KMS-11 (cell line): Measurements from ENCODE around the gene WDR88.

Experiments
- H2AFZ ChIP-seq: fragments of 200-600 bp; sonication (generic); 2 replicates; pipeline ENCODE4 v1.6.1; 2016; ENCODE audit warnings: antibody characterized with exemption, mixed run types, low read depth
- H3K27ac ChIP-seq: fragments of 200-600 bp; sonication (generic); 2 replicates; pipeline ENCODE4 v1.6.1; 2016; ENCODE audit warnings: mild to moderate bottlenecking, mixed run types
- H3K27me3 ChIP-seq: fragments of 200-600 bp; sonication (generic); 2 replicates; pipeline ENCODE4 v1.6.1; 2017; ENCODE audit warnings: mild to moderate bottlenecking, low read depth, mixed run types, moderate library complexity; ENCODE audit not compliant: insufficient read depth
- H3K36me3 ChIP-seq: fragments of 200-600 bp; sonication (generic); 2 replicates; pipeline ENCODE4 v1.6.1; 2017; ENCODE audit warnings: mild to moderate bottlenecking, mixed run types; ENCODE audit not compliant: insufficient read depth
- H3K4me1 ChIP-seq: fragments of 200-600 bp; sonication (generic); 2 replicates; pipeline ENCODE4 v1.6.1; 2016; ENCODE audit warnings: mild to moderate bottlenecking, low read depth, mixed run types; ENCODE audit not compliant: poor library complexity, severe bottlenecking
- H3K4me2 ChIP-seq: fragments of 200-600 bp; sonication (generic); 2 replicates; pipeline ENCODE4 v1.7.0; 2016; ENCODE audit warnings: mild to moderate bottlenecking, mixed run types
- H3K4me3 ChIP-seq: fragments of 200-600 bp; sonication (generic); IDR thresholded peaks from 2 replicates; pipeline ENCODE4 v1.6.1; 2017; ENCODE audit warnings: low read depth, low read length, mixed read lengths; ENCODE audit not compliant: insufficient read depth
- H3K79me2 ChIP-seq: fragments of 200-600 bp; sonication (generic); 2 replicates; pipeline ENCODE4 v1.6.1; 2016; ENCODE audit warnings: low read depth, mixed run types; ENCODE audit not compliant: insufficient read depth
- H3K9ac ChIP-seq: fragments of 200-600 bp; sonication (generic); 2 replicates; pipeline ENCODE4 v1.6.1; 2016; ENCODE audit warnings: mild to moderate bottlenecking, mixed run types
- H4K20me1 ChIP-seq: fragments of 200-600 bp; sonication (generic); 2 replicates; pipeline ENCODE4 v1.6.1; 2016; ENCODE audit warnings: mild to moderate bottlenecking, mixed run types; ENCODE audit not compliant: insufficient read depth
- CTCF ChIP-seq: fragments of 200-600 bp; sonication (generic); conservative IDR thresholded peaks from 2 replicates; pipeline ENCODE4 v1.6.1; 2017; ENCODE audit warnings: low read depth, mild to moderate bottlenecking, antibody characterized with exemption, low read length, moderate library complexity, mixed read lengths

Gene WDR88

GRCh38 chr19:33098055-33098534 lies 33.8 kb upstream of the WDR88 start:
- no peak for TF ChIP-seq CTCF

GRCh38 chr19:33100894-33101644 lies 30.8 kb upstream of the WDR88 start:
- no peaks in the 10 kb centered on the region for H3K27me3 ChIP-seq
- H3K27ac ChIP-seq, result no peak overlapping the region
- H3K4me3 ChIP-seq, result no peak overlapping the region
- no peak for TF ChIP-seq CTCF
- no peaks in the 10 kb centered on the region for H4K20me1 ChIP-seq
- H3K36me3 ChIP-seq, result peaks cover 7% of the 10 kb centered on the region; the same call in 1 of the 2 replicates
- H3K79me2 ChIP-seq, result no peaks in the 10 kb centered on the region
- H3K9ac ChIP-seq, result no peak overlapping the region
- no peak overlapping the region for H3K4me2 ChIP-seq
- H3K4me1 ChIP-seq, result no peaks in the 10 kb centered on the region
- H2AFZ ChIP-seq, result no peak overlapping the region

More at GRCh38 chr19:33098055-33098534, 33.8 kb upstream of the WDR88 start:
- no peak overlapping the region for H2AFZ ChIP-seq
- no peak overlapping the region for H3K4me2 ChIP-seq
- H3K4me1 ChIP-seq, result no peaks in the 10 kb centered on the region
- no peaks in the 10 kb centered on the region for H3K79me2 ChIP-seq
- peaks cover 12% of the 10 kb centered on the region; the same call in 1 of the 2 replicates for H3K36me3 ChIP-seq
- H3K27me3 ChIP-seq, result no peaks in the 10 kb centered on the region
- H4K20me1 ChIP-seq, result no peaks in the 10 kb centered on the region
- H3K27ac ChIP-seq, result no peak overlapping the region
- H3K4me3 ChIP-seq, result no peak overlapping the region
- H3K9ac ChIP-seq, result no peak overlapping the region

- Histone ChIP-seq H3K79me2 (no peaks in the 10 kb centered on the region), H3K36me3 (peaks cover 7% of the 10 kb centered on the region; the same call in 1 of the 2 replicates)
Measured at GRCh38 chr19:33102893-33103292, 29.0 kb upstream of the WDR88 start.

GRCh38 chr19:33108161-33108560 lies 23.8 kb upstream of the WDR88 start:
- H3K4me3 ChIP-seq, result no peak overlapping the region
- no peak overlapping the region for H2AFZ ChIP-seq
- H3K9ac ChIP-seq, result no peak overlapping the region
- no peaks in the 10 kb centered on the region for H3K27me3 ChIP-seq
- H4K20me1 ChIP-seq, result no peaks in the 10 kb centered on the region
- H3K79me2 ChIP-seq, result no peaks in the 10 kb centered on the region
- no peak overlapping the region for H3K4me2 ChIP-seq
- TF ChIP-seq CTCF, result no peak
- H3K4me1 ChIP-seq, result no peaks in the 10 kb centered on the region
- H3K36me3 ChIP-seq, result peaks cover 14% of the 10 kb centered on the region; the same call in 1 of the 2 replicates
- H3K27ac ChIP-seq, result no peak overlapping the region

More at GRCh38 chr19:33102893-33103292, 29.0 kb upstream of the WDR88 start:
- no peak overlapping the region for H3K4me3 ChIP-seq
- no peak for TF ChIP-seq CTCF
- no peak overlapping the region for H3K27ac ChIP-seq
- no peak overlapping the region for H3K4me2 ChIP-seq
- no peaks in the 10 kb centered on the region for H3K27me3 ChIP-seq
- no peaks in the 10 kb centered on the region for H3K4me1 ChIP-seq
- no peak overlapping the region for H2AFZ ChIP-seq
- no peak overlapping the region for H3K9ac ChIP-seq
- H4K20me1 ChIP-seq, result no peaks in the 10 kb centered on the region
